WTC11 (cell line): Measurements from ENCODE around the gene ANO9. TPM values are rescaled to one million over a fixed set of nuclear protein-coding genes. Genes with fewer than 3 reads are reported as not detected.

Source experiments
- ATAC-seq: fragments of 200-7000 bp; cut with Tn5 transposase; 2 replicates; pipeline ENCODE4 v1.10.0; 2021; ENCODE audit warnings: mild to moderate bottlenecking, moderate library complexity
- CTCF ChIA-PET: fragments of 300-600 bp; sonication (Branson Sonifier 250); formaldehyde crosslinking; loops from one replicate; lab custom pipeline; 2021; ENCODE audit warnings: antibody characterized with exemption; lab: Charles Lee
- POLR2A ChIA-PET: fragments of 350-600 bp; sonication (Branson Sonifier 250); formaldehyde crosslinking; loops from one replicate; lab custom pipeline; 2021; ENCODE audit warnings: antibody characterized with exemption; lab: Charles Lee
- DNase-seq: peaks from one replicate; pipeline ENCODE4 v3.0.0; 2021; ENCODE audit warnings: low spot score
- H3K27ac Mint-ChIP-seq: 2 replicates; pipeline ENCODE4 v1.8.0; 2021; ENCODE audit warnings: mixed read lengths
- H3K27me3 Mint-ChIP-seq: 2 replicates; pipeline ENCODE4 v1.8.0; 2021; ENCODE audit warnings: low read depth, mild to moderate bottlenecking, moderate library complexity, mixed read lengths
- H3K36me3 Mint-ChIP-seq: 2 replicates; pipeline ENCODE4 v1.8.0; 2021; ENCODE audit warnings: mixed read lengths
- H3K4me1 Mint-ChIP-seq: 2 replicates; pipeline ENCODE4 v1.8.0; 2022; ENCODE audit warnings: mixed read lengths
- H3K4me3 Mint-ChIP-seq: 2 replicates; pipeline ENCODE4 v1.8.0; 2021; ENCODE audit warnings: mild to moderate bottlenecking, moderate library complexity, mixed read lengths
- H3K9me3 Mint-ChIP-seq: 2 replicates; pipeline ENCODE4 v1.8.0; 2021; ENCODE audit warnings: mixed read lengths
- ATF6 ChIP-seq: sonication (generic); formaldehyde crosslinking; IDR thresholded peaks from 2 replicates; pipeline ENCODE4 v1.8.1; 2023; ENCODE audit warnings: mild to moderate bottlenecking, missing genetic modification reagents
- ELF4 ChIP-seq: sonication (generic); formaldehyde crosslinking; IDR thresholded peaks from 2 replicates; pipeline ENCODE4 v1.8.1; 2022; ENCODE audit warnings: low read depth, mild to moderate bottlenecking, moderate library complexity, missing genetic modification reagents
- FOXJ3 ChIP-seq: sonication (generic); formaldehyde crosslinking; IDR thresholded peaks from 2 replicates; pipeline ENCODE4 v1.9.0; 2021; ENCODE audit warnings: missing genetic modification reagents, mild to moderate bottlenecking, borderline replicate concordance
- GRHL2 ChIP-seq: fragments of 250-450 bp; sonication (Bioruptor Pico); IDR thresholded peaks from 2 replicates; pipeline ENCODE4 v1.8.0; 2022; ENCODE audit warnings: mild to moderate bottlenecking, moderate library complexity; ENCODE audit not compliant: insufficient replicate concordance, severe bottlenecking
- MLX ChIP-seq: sonication (generic); formaldehyde crosslinking; IDR thresholded peaks from 2 replicates; pipeline ENCODE4 v1.8.1; 2023; ENCODE audit warnings: mild to moderate bottlenecking, missing genetic modification reagents, moderate library complexity
- MXD4 ChIP-seq: fragments of 250-450 bp; sonication (Bioruptor Pico); IDR thresholded peaks from 2 replicates; pipeline ENCODE4 v1.8.0; 2021; ENCODE audit warnings: mild to moderate bottlenecking, moderate library complexity, borderline replicate concordance
- RORB ChIP-seq: fragments of 250-450 bp; sonication (Bioruptor Pico); IDR thresholded peaks from 2 replicates; pipeline ENCODE4 v1.9.0; 2021; ENCODE audit warnings: mild to moderate bottlenecking
- SMAD4 ChIP-seq: sonication (generic); formaldehyde crosslinking; IDR thresholded peaks from 2 replicates; pipeline ENCODE4 v1.8.0; 2022; ENCODE audit warnings: mild to moderate bottlenecking, missing genetic modification reagents
- SP1 ChIP-seq: sonication (generic); formaldehyde crosslinking; conservative IDR thresholded peaks from 2 replicates; pipeline ENCODE4 v1.8.1; 2022; ENCODE audit warnings: missing genetic modification reagents
- TCF7 ChIP-seq: sonication (generic); formaldehyde crosslinking; IDR thresholded peaks from 2 replicates; pipeline ENCODE4 v1.8.0; 2022; ENCODE audit warnings: mild to moderate bottlenecking, low read depth, missing genetic modification reagents, moderate library complexity
- ZNF512 ChIP-seq: sonication (generic); formaldehyde crosslinking; IDR thresholded peaks from 2 replicates; pipeline ENCODE4 v1.8.1; 2022; ENCODE audit warnings: missing genetic modification reagents, borderline replicate concordance
- total RNA-seq: library from RNA; stranded (reverse); gene quantifications from 3 replicates; pipeline ENCODE4 v1.2.3, GENCODE V29; 2021
- TF ChIP-seq, protein P1 (sequence below): sonication (generic); formaldehyde crosslinking; IDR thresholded peaks from 2 replicates; pipeline ENCODE4 v1.8.0; 2023; ENCODE audit warnings: missing genetic modification reagents, mild to moderate bottlenecking, borderline replicate concordance
- TF ChIP-seq, protein P2 (sequence below): sonication (generic); formaldehyde crosslinking; IDR thresholded peaks from 2 replicates; pipeline ENCODE4 v1.8.1; 2023; ENCODE audit warnings: mild to moderate bottlenecking, moderate library complexity, missing genetic modification reagents

Gene ANO9
- total RNA-seq, 1 experiment from 2014 or later: 13.2 TPM

GRCh38 chr11:384511-384910 is 57.3 kb downstream of the ANO9 start (continued):
- TF ChIP-seq ELF4: no peak
- TF ChIP-seq TCF7 (CRISPR knock-in tag): no peak
- TF ChIP-seq MLX (CRISPR knock-in tag): no peak

- Mint-ChIP-seq H3K4me1 (no peaks in the 10 kb centered on the region), H3K9me3 (peaks cover 12% of the 10 kb centered on the region), H3K27me3 (peaks cover 17% of the 10 kb centered on the region), H3K36me3 (peaks cover 15% of the 10 kb centered on the region), H3K4me3 (no peak overlapping the region), H3K27ac (peak overlapping the region; percentile 96)
- ChIA-PET POLR2A (no interaction called here), CTCF (no interaction called here)
- no peak for ATAC-seq
- no peak for TF ChIP-seq ATF6 (CRISPR knock-in tag)
- TF ChIP-seq FOXJ3 (CRISPR knock-in tag): no peak
- TF ChIP-seq, protein P1, sequence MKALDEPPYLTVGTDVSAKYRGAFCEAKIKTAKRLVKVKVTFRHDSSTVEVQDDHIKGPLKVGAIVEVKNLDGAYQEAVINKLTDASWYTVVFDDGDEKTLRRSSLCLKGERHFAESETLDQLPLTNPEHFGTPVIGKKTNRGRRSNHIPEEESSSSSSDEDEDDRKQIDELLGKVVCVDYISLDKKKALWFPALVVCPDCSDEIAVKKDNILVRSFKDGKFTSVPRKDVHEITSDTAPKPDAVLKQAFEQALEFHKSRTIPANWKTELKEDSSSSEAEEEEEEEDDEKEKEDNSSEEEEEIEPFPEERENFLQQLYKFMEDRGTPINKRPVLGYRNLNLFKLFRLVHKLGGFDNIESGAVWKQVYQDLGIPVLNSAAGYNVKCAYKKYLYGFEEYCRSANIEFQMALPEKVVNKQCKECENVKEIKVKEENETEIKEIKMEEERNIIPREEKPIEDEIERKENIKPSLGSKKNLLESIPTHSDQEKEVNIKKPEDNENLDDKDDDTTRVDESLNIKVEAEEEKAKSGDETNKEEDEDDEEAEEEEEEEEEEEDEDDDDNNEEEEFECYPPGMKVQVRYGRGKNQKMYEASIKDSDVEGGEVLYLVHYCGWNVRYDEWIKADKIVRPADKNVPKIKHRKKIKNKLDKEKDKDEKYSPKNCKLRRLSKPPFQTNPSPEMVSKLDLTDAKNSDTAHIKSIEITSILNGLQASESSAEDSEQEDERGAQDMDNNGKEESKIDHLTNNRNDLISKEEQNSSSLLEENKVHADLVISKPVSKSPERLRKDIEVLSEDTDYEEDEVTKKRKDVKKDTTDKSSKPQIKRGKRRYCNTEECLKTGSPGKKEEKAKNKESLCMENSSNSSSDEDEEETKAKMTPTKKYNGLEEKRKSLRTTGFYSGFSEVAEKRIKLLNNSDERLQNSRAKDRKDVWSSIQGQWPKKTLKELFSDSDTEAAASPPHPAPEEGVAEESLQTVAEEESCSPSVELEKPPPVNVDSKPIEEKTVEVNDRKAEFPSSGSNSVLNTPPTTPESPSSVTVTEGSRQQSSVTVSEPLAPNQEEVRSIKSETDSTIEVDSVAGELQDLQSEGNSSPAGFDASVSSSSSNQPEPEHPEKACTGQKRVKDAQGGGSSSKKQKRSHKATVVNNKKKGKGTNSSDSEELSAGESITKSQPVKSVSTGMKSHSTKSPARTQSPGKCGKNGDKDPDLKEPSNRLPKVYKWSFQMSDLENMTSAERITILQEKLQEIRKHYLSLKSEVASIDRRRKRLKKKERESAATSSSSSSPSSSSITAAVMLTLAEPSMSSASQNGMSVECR: no peak
- TF ChIP-seq MXD4 (CRISPR knock-in tag): no peak
- TF ChIP-seq, protein P2, sequence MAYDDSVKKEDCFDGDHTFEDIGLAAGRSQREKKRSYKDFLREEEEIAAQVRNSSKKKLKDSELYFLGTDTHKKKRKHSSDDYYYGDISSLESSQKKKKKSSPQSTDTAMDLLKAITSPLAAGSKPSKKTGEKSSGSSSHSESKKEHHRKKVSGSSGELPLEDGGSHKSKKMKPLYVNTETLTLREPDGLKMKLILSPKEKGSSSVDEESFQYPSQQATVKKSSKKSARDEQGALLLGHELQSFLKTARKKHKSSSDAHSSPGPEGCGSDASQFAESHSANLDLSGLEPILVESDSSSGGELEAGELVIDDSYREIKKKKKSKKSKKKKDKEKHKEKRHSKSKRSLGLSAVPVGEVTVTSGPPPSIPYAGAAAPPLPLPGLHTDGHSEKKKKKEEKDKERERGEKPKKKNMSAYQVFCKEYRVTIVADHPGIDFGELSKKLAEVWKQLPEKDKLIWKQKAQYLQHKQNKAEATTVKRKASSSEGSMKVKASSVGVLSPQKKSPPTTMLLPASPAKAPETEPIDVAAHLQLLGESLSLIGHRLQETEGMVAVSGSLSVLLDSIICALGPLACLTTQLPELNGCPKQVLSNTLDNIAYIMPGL (CRISPR knock-in tag): no peak
- no peak for TF ChIP-seq SP1
- TF ChIP-seq RORB: no peak
- no peak for TF ChIP-seq ZNF512 (CRISPR knock-in tag)
- TF ChIP-seq GRHL2 (CRISPR knock-in tag): no peak
- no peak for TF ChIP-seq SMAD4 (CRISPR knock-in tag)
- DNase-seq: no peak
Measured at GRCh38 chr11:383431-383830, 58.4 kb downstream of the ANO9 start.
